B cell (primary cell): ENCODE measurements around the gene SSBP3.

Experiments
- EZH2 ChIP-seq: IDR thresholded peaks from 2 replicates; pipeline ENCODE4 v1.6.1; 2012; ENCODE audit warnings: borderline replicate concordance, low read depth, mild to moderate bottlenecking, moderate library complexity, low read length; ENCODE audit not compliant: insufficient read depth, poor library complexity, severe bottlenecking
- TF ChIP-seq, protein P1 (sequence below): fragments of 200-600 bp; IDR thresholded peaks from one replicate; pipeline ENCODE4 v1.8.0; 2022; ENCODE audit warnings: antibody characterized with exemption, mild to moderate bottlenecking

GRCh38 chr1:54267815-54268761 lies 138.1 kb downstream of the SSBP3 start:
- TF ChIP-seq, protein P1, sequence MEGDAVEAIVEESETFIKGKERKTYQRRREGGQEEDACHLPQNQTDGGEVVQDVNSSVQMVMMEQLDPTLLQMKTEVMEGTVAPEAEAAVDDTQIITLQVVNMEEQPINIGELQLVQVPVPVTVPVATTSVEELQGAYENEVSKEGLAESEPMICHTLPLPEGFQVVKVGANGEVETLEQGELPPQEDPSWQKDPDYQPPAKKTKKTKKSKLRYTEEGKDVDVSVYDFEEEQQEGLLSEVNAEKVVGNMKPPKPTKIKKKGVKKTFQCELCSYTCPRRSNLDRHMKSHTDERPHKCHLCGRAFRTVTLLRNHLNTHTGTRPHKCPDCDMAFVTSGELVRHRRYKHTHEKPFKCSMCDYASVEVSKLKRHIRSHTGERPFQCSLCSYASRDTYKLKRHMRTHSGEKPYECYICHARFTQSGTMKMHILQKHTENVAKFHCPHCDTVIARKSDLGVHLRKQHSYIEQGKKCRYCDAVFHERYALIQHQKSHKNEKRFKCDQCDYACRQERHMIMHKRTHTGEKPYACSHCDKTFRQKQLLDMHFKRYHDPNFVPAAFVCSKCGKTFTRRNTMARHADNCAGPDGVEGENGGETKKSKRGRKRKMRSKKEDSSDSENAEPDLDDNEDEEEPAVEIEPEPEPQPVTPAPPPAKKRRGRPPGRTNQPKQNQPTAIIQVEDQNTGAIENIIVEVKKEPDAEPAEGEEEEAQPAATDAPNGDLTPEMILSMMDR: no peak
- TF ChIP-seq EZH2: no peak
